ENCODE measurements around the gene NDUFS8.

GRCh38 chr11:68017980-68018729 lies 12.3 kb upstream of the NDUFS8 start:
- TF ChIP-seq, protein P1, sequence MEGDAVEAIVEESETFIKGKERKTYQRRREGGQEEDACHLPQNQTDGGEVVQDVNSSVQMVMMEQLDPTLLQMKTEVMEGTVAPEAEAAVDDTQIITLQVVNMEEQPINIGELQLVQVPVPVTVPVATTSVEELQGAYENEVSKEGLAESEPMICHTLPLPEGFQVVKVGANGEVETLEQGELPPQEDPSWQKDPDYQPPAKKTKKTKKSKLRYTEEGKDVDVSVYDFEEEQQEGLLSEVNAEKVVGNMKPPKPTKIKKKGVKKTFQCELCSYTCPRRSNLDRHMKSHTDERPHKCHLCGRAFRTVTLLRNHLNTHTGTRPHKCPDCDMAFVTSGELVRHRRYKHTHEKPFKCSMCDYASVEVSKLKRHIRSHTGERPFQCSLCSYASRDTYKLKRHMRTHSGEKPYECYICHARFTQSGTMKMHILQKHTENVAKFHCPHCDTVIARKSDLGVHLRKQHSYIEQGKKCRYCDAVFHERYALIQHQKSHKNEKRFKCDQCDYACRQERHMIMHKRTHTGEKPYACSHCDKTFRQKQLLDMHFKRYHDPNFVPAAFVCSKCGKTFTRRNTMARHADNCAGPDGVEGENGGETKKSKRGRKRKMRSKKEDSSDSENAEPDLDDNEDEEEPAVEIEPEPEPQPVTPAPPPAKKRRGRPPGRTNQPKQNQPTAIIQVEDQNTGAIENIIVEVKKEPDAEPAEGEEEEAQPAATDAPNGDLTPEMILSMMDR (IDR thresholded peaks at IDR 0.05), result no peak
- TF ChIP-seq EZH2 (IDR thresholded peaks at IDR 0.05; ENCODE audit: borderline replicate concordance, insufficient read depth, low read depth, low read length, poor library complexity, severe bottlenecking), result no peak

Data from B cell (primary cell).